ENCODE data around the gene EHD2. TPM values are rescaled to one million over a fixed set of nuclear protein-coding genes. Genes with fewer than 3 reads are reported as not detected.

EHD2 gene
- total RNA-seq, 2 donors from 2014 or later = 44.9 to 70.3 TPM

GRCh38 chr19:47752440-47753211, 39.4 kb downstream of the EHD2 start:
- Histone ChIP-seq H3K36me3 (peaks cover 98% of the 10 kb centered on the region), H3K9me3 (no peaks in the 10 kb centered on the region)
- TF ChIP-seq CTCF (IDR thresholded peaks at IDR 0.05) = no peak

GRCh38 chr19:47754206-47755064, 41.2 kb downstream of the EHD2 start:
- no peak for DNase-seq (ENCODE audit: low spot score)
- TF ChIP-seq CTCF (IDR thresholded peaks at IDR 0.05) = no peak
- no peaks in the 10 kb centered on the region for H3K9me3 ChIP-seq
- peaks cover 0 to 6% of the 10 kb centered on the region in 2 donors for H3K4me1 ChIP-seq
- no peaks in the 10 kb centered on the region for H3K27me3 ChIP-seq
- peaks cover 97% of the 10 kb centered on the region for H3K36me3 ChIP-seq
- H3K4me3 ChIP-seq = no peak overlapping the region
- no peak overlapping the region for H3K27ac ChIP-seq

More at GRCh38 chr19:47752440-47753211, 39.4 kb downstream of the EHD2 start:
- Histone ChIP-seq H3K27me3 (no peaks in the 10 kb centered on the region), H3K27ac (no peak overlapping the region), H3K4me3 (no peak overlapping the region), H3K4me1 (peaks cover 0 to 6% of the 10 kb centered on the region in 2 donors)
- DNase-seq (ENCODE audit: low spot score) = no peak

DNA sequence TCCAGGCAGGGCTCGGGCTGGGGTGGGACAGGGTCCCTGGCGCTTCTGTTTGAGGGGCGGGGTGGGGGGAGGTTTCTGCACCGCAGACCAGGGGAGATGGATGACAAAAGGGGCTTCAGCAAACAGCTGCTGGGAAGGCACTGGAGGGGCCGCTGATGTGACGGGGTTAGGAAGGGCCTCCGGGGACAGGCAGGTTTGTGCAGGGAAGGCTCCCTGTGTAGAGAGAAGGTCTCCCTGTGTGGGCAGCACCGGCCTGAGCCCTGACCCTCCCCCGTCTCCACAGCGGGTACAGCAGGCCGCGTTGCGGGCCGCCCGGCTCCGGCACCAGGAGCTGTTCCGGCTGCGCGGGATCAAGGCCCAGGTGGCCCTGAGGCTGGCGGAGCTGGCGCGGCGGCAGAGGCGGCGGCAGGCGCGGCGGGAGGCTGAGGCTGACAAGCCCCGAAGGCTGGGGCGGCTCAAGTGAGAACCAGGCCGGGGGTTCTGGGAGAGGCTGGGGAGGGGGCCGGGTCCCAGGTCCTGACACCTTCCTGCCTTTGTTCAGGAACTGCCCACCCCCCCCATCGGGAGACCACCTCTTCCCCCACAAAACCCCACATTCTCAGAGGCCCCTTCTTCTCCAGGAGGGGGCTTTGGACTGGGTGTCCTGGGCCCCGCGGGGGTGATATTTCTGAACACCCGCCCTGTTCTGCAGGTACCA, 42.0 kb downstream of the EHD2 start:
- TF ChIP-seq CTCF (IDR thresholded peaks at IDR 0.05) = no peak
- H3K4me3 ChIP-seq = no peak overlapping the region
- H3K27ac ChIP-seq = no peak overlapping the region
- no peak for DNase-seq (ENCODE audit: low spot score)
- H3K36me3 ChIP-seq = peaks cover 89% of the 10 kb centered on the region
- no peaks in the 10 kb centered on the region for H3K27me3 ChIP-seq
- H3K9me3 ChIP-seq = no peaks in the 10 kb centered on the region
- H3K4me1 ChIP-seq = peaks cover 0 to 6% of the 10 kb centered on the region in 2 donors

DNA sequence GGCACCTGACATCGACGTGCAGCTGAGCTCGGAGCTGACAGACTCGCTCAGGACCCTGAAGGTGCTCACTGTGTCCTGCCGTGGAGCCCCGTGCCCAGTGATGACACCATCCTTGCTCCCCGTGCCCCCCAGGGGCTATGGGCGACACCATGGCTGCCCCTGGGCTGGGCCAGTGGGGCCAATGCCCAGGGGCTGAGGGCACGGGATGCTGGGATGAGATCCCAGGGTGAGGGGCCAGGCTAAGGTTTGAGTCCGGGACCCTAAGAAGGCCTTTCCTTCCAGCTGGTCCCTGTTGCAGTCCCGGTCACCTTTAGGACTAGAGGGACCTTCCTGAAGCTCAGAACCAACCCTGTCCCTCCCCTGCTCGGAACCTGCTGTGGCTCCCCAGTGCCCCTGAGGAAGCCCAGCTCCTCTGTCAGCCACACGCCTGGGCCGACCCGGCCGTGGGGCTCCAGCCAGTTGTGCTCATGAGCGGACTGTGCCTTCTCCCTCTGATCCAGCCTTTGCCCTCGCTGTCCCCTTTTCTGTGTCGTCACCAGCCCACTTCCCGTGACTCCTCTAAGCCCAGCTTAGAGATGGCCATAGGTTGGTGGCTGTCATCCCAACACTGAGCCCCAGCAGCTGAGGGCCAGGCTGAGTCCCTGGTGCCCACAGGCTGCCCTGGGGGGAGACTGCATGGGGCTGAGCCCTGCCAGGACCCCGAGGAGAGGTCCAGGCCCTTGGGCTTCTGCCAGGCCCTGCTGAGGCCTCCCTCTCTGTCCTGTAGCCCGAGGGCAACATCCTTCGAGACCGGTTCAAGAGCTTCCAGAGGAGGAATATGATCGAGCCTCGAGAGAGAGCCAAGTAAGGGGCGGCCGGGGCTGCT, 42.8 kb downstream of the EHD2 start:
- H3K9me3 ChIP-seq = no peaks in the 10 kb centered on the region
- no peak overlapping the region for H3K27ac ChIP-seq
- no peaks in the 10 kb centered on the region for H3K27me3 ChIP-seq
- peaks cover 0 to 6% of the 10 kb centered on the region in 2 donors for H3K4me1 ChIP-seq
- peaks cover 81% of the 10 kb centered on the region for H3K36me3 ChIP-seq
- no peak for DNase-seq (ENCODE audit: low spot score)
- TF ChIP-seq CTCF (IDR thresholded peaks at IDR 0.05) = no peak
- no peak overlapping the region for H3K4me3 ChIP-seq

- Histone ChIP-seq H3K27me3 (no peaks in the 10 kb centered on the region), H3K4me3 (no peak overlapping the region), H3K27ac (peak overlapping the region; percentile 16 to 45), H3K36me3 (peaks cover 75% of the 10 kb centered on the region), H3K4me1 (peaks cover 0 to 6% of the 10 kb centered on the region in 2 donors), H3K9me3 (no peaks in the 10 kb centered on the region)
- DNase-seq (ENCODE audit: low spot score) = no peak
- no peak for TF ChIP-seq CTCF (IDR thresholded peaks at IDR 0.05)
Measured at GRCh38 chr19:47756627-47756929, 43.4 kb downstream of the EHD2 start.

Data from right atrium auricular region (tissue), 2 donors.